Measurements from ENCODE around the gene MGAM2.

DNA sequence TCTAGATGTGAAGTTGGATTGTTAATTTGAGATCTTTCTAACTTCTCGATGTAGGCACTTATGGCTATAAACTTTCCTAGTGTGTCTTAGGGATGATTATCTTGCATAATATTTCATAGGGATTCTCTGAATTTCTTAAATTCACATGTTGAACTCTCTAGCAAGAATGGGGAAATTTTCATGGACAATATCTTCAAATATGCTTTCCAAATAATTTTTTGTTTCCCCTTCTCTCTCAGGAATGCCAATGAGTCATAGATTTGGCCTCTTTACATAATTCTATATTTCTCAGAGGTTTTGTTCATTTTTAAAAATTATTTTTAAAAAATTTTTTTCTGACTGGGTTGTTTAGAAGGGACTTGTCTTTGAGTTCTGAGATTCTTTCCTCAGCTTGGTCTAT is 68.9 kb downstream of the MGAM2 start:
- TF ChIP-seq, protein P1, sequence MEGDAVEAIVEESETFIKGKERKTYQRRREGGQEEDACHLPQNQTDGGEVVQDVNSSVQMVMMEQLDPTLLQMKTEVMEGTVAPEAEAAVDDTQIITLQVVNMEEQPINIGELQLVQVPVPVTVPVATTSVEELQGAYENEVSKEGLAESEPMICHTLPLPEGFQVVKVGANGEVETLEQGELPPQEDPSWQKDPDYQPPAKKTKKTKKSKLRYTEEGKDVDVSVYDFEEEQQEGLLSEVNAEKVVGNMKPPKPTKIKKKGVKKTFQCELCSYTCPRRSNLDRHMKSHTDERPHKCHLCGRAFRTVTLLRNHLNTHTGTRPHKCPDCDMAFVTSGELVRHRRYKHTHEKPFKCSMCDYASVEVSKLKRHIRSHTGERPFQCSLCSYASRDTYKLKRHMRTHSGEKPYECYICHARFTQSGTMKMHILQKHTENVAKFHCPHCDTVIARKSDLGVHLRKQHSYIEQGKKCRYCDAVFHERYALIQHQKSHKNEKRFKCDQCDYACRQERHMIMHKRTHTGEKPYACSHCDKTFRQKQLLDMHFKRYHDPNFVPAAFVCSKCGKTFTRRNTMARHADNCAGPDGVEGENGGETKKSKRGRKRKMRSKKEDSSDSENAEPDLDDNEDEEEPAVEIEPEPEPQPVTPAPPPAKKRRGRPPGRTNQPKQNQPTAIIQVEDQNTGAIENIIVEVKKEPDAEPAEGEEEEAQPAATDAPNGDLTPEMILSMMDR (IDR thresholded peaks at IDR 0.05 in 2 of 3, conservative IDR thresholded peaks at IDR 0.05 in 1 of 3; ENCODE audit: control insufficient read depth in 2 of 3, extremely low read depth in 1 of 3, insufficient read depth in 1 of 3, low read depth in 3 of 3, low read length in 3 of 3): no peak
- no peak for TF ChIP-seq ZBTB4 (CRISPR knock-in tag; IDR thresholded peaks at IDR 0.05)
